HG03469 (cell line): ENCODE results near the gene LRRC75A.

Source experiments
- ATAC-seq: cut with Tn5 transposase; IDR thresholded peaks from one replicate; pipeline ENCODE4 v1.9.1; 2021; ENCODE audit warnings: mild to moderate bottlenecking, moderate library complexity, moderate number of reproducible peaks; ENCODE audit not compliant: unreplicated experiment

Gene LRRC75A

DNA sequence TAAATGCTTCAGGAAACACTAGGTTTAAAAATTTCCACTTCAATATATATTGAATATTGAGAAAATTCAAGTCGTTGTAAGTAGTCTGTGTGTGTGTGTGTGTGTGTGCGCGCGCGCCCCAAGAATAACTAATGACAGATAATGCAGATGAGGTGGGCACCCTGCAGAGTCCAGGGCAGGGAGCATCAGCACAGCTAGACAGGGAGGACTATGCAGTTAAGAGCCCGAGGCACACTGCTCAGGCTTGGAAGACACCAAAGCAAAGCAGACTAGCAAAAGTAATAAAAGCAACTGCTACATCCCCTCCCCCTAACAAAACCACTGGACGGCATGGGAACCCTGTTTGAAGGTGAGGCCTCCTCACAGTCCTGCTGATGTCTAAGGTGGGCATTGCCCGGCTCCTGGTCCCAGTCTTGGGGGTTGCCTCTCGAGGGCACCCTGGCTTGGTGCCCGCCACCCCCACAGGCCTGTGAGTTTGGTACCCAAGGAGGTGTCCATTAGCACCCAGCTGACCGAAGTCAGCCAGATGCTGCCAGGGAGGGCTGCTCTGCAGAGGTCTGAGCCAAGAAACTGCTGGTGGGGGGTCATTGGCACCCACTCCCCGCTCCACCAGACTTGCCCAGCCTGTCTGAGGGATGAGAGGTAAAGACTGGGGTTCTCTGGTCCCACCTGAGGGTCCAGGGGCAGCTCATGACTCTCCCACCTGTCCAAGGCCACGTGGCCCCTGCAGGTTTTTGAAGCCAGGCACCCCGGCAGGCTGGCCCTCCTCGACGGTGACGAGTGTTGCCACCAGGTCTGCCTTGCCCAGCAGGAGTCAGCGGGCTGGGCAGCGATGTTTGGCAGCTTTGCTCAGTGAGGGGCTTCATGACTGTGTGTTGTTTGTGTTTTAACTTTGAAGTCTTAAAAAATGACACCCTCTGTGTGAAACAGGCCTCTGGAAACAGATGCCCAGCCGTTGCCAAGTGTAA lies 18.7 kb downstream of the LRRC75A start:
- ATAC-seq, result no peak

DNA sequence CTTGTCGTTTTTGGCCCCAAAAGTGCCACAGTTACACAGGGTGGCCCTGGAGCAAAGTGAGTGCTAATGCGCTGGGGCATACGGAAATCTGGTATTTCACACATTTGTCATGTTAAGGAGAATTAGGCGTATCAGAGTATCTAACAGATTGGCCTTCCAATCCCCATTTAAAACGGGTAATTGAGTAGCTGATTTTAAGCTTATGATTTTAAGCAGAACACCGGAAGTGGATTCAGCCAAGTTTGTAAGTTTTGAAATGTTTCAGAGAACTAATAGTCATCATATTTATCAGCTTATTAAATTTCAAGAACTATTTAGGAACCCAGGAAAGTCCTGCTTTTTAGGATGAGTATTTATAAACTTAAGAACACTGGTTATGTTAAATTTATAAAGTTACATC lies 19.5 kb downstream of the LRRC75A start:
- ATAC-seq, result no peak

DNA sequence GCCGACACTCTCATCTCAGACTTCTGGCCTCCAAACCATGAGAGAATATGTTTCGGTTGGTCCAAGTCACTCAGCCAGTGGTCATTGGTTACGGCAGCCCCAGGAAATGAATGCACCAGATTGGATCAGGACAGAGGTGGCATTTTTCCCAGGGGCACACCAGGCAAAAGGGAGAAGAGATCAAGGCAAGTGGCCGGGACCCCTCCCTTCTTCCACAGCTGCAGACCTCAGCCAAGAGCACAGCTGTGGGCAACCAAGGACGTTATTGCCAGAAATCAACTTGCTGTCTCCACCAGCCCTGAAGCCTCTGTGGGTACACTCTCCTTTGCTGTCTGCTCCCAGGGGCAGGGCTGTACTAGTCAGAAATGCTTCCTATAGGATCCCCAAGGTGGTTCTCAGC lies 20.7 kb downstream of the LRRC75A start:
- ATAC-seq, result no peak

DNA sequence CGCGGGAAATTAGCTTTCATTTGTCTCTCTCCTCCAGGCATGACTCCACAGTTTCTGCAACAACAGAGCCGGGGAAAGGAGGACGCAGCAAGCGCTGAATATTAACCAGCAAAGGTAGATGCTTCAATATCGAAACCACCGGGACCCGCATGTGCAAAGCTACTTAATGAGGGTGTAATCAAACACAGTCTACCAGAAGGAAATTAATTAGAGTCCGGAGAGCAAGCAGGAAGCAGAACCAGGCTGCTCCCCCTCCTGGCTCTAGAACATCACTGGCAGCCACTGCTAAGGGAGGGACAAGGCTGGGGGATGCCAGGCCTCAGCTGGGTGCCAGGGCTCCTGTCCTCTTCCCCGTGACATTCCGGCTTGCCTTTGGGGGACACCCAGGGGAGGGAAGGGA lies 21.7 kb downstream of the LRRC75A start:
- no peak for ATAC-seq

DNA sequence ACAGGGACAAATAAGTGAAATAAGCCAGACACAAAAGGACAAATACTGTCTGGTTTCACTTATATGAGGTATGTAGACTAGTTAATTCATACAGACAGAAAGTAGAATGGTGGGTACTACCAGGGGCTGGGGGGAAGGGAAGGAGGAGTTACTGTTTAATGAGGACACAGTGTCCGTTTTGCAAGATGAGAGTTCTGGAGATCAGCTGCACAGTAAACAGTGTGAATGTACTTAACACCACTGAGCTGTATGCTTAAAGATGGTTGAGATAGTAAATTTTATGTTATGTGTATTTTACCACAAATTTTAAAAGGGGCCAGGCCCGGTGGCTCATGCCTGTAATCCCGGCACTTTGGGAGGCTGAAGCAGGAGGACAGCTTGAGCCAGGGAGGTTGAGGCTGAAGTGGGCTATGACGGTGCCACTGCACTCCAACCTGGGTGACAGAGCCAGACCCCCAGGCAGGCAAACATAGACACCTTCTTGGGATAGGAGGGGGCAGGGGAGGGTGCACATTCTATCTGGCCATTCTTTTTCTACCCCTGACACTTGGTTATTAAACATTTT lies 23.5 kb downstream of the LRRC75A start:
- no peak for ATAC-seq

DNA sequence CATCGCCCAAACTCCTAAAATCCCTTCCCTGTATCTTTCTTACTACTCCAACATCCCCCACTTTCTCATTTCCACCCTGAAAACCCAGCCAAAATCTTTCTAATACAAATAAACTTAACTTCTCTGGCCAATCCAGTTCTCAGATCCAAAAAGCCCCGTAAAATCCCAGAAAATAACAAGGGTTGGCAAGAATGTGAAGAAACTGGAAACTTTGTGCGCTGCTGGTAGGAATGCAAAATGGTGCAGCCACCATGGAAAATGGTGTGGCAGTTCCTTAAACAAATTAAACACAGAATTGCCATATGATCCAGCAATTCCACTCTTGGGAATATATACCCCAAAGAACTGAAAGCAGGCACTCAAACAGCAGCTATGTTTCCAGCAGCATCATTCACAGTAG lies 24.1 kb downstream of the LRRC75A start:
- ATAC-seq, result no peak

DNA sequence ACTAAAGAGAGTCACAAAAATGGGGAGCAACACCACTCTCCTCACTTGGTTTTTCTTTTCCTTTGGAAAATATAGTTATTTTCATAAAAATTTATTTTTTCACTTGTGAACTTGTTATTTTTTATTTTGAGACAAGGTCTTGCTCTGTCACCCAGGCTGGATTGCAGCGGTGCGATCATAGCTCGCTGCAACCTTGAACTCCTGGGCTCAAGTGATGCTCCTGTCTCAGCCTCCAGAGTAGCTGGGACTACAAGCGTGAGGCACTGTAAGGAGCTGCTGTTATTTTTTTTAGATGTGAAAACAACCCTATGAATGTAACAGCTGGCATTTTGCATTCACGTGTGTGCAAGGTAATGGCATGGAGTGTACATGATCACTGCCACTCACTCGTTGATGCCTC lies 24.9 kb downstream of the LRRC75A start:
- ATAC-seq, result no peak

DNA sequence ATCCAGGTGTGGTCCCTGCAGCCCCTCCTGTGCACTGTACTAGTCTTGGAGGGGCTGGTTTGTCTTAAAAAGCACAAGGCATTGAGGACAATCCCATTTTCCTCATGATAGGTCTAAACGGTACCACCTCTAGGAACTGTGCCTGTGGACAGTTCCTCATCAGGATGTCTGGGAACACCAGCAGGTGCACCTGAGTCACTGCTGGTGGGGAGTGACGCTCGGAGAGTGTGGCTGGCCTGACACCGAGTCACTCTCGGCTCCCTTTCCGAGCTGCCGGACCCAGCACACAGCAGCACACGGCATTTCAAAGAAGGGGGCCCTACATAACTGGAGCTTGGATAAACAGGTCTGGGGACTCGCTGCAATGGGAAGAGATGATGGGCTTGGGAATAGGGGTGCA lies 25.6 kb downstream of the LRRC75A start:
- ATAC-seq, result no peak

DNA sequence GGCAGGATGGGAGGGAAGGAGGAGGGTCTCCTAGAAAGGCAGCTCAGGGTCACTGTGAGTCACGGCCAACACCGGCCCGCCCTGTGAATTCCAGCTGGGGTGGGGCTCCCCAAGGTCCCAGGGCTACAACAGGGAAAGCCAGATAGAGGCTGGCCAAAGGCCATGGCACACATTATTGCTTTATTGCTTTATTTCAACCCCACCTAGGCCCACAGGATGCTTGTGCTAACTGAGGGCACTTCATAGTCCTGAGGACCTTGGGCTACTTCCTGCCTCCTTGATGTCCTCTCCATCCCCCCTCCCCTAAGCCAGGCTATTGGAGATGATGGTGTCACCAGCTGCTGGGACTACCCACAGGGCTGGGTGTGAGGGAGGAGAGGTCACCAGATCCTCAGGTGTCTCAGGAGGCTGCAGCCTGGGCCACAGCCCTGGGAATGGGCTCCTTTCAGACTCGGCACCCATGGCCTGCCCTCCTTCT lies 26.1 kb downstream of the LRRC75A start:
- ATAC-seq, result no peak

DNA sequence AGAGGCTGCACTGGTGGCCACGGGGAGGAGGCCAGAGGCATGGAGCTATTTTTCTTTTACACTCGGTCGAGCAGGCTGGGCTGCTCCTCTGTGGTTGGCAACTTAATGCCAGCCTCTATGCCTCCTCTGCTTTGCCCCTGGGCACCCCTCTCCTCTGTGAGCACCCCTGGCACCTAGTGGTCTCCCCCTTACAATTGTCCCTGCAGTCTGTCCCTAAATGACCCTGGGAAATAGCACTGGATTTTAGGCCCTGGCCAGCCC lies 27.0 kb downstream of the LRRC75A start:
- no peak for ATAC-seq

DNA sequence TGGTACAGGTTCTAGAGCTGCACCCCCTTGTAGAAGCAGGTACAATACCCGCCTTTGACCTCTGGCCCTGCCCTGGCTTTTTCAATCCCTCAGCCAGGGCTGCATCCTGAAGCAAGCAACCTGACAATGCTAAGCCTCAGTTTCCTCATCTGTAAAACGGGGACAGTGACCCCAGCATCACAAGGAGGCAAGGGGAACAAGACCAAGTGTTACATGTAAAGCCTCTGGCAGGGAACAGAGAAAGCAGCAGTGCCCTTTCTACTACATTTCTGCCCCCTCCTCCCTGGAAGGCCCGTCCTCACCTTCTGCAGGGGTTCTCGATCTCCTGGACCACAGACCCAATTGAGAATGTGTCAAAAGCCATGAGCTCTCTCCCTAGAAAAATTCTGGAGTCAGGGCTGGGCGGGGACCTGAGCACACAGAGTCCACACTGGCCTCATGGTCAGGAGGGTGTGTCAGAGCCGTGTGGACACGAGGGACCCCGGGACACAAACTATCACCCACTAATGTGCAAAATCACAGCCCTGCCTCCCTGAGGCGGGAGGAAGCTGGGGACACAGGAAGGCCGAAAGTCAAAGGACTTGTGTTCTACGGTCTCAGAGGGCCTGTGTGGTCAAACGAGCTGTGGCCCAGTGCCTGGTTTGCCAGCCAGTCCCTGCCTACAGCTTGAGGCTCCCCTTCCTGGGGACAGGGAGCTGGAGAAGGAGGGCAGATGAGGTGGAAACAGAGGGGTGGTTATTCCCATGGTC lies 27.5 kb downstream of the LRRC75A start:
- no peak for ATAC-seq

DNA sequence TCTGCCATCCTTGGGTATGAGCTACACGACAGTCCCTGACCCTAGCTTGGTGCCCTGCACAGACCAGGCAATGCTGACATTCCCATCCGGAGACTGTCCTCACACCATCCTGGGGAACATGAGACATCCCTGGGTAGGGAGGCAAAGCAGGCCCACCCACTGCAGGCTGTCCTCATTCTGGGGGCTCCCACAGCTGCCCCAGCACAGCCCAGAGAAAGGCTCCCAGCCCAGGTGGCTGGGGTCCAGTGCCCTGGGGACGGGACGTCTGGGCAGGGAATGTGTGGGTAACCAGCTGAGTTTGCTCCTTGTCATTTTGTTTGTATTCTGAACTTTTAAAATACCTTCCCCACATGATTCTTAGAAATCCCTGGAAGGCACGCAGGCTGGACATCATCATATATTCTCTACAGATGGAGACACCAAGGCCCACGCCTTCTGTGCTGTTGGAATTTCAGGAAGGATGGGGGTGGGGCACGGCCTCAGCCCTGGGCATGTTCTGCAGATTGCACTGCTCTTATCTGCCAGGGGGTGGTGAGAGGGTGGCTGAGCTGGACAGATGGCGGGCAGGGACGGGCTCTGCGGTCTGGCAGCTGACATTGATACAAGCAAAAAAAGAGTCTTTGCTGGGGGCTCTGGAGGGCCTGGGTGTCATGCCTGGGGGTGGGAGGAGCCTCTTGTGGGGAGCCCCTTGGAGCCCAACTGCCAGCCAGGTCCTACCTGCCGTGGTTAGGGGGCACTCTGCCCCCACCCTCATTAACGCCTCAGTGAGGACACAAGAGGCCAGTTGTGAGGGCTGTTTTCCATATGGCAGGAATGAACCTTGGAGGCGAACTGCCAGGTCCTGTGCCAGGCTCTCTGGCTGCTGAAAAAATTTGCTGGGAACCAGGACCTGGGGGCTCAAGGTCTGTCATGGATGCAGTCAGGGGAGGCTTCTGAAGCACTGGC lies 28.4 kb downstream of the LRRC75A start:
- no peak for ATAC-seq

DNA sequence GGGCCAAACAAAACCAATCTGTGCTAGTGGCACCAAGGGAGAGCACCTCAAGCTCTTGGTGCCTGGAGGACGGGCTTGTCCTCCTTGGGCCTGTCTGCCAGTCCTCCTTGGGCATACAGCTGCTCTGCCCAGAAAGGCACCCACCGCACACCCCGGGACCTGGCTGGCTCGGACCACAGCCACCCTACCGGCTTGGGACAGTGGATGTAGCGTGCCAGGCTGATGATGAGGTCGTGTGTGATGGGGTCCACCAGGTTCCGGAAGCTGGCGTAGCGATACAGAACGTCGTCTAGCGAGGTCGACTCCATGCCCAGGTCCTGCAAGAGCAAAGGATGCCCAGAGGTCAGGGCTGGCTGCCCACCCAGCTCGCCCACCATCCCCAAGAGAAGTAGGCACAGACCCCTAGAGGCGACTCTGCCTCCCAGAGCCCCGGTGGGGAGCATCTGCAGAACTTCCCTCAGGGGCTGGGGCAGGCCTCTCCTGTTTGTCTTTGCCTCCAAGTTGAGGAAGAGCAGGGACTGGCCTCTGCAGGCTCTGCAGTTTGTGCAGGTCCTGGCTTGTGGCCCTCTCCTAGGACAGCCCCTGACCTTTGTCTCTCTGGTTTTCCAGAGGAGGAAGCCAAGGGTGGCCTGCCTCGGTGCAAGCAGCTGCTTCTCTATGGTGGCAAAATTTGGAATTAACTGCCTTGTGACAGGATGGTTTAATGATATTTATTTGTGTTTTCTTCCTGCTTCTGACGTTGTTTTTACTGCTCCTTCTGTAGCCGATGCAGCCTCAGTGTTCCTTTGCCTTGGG lies 29.7 kb downstream of the LRRC75A start:
- ATAC-seq, result no peak

DNA sequence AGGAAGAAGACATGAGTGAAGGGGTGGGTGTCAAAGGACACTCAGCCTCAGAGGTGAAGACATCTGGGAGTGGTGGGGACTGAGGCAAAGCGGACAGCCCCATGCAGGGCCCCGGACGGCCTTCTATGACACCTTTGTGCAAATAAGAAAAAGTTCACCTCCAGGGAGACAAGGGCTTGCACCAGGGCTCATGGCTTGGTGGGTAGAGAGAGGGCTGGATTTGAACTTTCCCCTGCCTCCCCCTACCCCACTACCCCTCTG lies 30.5 kb downstream of the LRRC75A start:
- no peak for ATAC-seq

DNA sequence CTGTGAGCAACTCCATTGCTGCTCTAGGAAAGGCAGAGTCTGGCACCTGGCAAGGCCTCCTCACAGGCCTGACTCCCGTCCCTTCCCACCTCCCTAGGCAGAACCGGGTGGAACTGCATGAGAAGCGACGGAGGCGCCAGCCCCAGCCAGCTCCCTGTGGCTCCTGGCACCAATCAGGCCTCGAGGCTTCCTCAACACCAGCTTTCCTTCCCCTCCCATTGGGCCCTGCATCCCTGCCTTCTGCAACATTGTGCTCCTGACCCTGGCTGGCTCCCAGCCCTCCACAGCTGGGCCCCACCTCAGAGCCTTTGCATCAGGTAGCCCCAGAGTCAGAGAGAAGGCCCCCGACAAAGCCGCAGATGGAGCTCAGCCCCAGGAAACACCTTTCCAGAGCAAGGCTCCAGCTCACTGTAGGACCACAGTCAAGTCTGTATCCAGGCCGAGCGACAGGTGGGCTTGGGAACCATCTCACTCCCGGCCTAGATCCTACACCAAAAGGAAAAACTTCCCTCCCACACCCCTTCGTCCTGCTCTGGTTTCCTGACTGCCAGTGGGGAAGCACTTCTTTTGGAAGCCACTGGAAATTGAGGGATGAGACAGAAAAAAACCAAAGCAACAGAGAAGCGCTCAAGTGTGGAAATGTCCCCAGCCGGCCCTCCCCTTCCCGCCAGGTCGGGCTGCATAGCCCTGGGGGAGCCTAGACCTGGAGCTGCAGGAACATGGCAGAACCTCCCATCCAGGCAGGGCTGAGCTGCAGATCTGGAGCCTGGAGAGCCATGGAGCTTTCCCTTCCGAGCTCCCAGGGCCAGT lies 31.0 kb downstream of the LRRC75A start:
- no peak for ATAC-seq

DNA sequence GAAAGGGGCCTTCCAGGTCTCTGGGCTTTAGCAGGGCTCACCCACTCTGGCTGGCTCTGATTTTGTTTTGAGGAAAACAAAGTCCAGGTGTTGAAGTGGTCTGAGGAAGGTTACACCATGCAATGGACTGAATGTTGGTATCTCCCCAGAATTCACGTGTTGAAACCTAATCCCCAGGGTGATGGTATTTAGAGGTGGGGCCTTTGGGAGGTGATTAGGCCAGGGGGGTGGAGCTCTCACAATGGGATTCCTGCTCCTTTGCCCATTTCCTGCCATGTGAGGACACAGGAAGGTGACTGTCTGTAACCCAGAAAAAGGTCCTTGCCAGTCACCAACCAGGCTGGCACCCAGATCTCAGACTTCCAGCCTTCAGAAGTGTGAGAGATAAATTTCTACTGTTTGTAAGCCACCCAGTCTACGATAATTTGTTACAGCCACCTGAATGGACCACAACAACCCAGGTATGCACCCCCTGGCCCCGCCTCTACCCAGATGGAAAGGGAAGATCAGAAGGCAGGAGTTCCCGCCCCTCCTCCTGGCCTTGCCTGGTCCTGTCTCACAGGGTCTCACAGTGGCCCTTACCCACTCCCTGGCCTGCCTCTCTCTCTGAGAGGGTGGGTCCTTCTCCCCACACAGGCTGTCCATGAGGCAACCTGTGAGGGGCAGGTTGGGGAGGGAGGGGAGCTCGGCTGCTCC lies 32.0 kb downstream of the LRRC75A start:
- no peak for ATAC-seq

DNA sequence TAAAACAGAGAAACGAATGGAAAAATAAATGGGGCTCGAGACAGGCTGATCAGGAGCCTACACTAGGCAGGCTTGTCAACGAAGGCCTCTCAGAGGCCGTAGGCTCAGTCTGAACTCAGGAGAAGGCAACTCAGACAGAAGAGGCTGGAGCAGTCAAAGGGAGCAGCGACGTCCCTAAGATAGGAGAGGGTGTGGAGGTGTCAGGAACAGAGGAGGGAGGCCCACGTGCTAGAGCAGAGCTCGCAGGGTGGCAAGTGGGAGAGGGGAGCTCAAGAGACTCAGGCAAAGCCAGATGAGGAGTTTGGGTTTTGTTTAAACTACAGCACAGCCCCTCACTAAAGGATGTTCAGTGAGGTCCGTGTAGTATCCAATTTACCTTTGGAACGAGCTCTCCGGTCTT lies 32.7 kb downstream of the LRRC75A start:
- no peak for ATAC-seq

DNA sequence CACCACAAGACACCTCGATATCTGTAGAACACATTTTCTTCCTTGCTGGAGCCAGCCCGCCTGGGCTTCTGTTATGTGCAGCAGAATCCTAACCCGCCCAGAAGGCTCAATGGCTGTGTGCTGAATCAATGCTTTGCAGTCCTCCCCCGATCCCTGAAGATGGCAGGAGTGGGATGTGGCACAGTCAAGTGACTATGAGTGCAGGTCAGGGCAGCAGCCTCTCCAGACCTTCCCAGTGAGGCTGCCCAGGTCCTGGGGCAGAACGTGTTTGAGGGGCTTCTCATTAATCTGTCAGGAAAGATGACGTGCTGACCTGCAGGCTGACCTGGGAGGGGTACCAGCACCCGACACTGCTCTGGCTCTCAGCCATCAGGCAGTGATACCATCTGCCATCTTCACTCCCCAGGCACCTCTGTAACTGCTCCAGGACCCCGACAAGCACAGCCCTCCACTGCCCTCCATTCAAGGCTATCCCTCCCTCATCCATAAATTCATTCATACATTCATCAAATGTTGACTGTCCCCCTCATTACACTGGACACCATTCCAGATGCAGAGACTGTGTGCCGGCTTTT lies 35.2 kb downstream of the LRRC75A start:
- no peak for ATAC-seq
